ENCODE data around the gene CAMTA1. TPM values are rescaled to one million over a fixed set of nuclear protein-coding genes. Genes with fewer than 3 reads are reported as not detected.

Gene CAMTA1
- total RNA-seq, 1 donor from 2014 or later: 160 TPM

- H3K4me1 ChIP-seq: peaks cover 84% of the 10 kb centered on the region
- H3K9me3 ChIP-seq (replicated peaks): no peaks in the 10 kb centered on the region
- H3K27me3 ChIP-seq (ENCODE audit: low read depth): no peaks in the 10 kb centered on the region
- peak overlapping the region; percentile 45 for H3K27ac ChIP-seq (replicated peaks)
- no peak for TF ChIP-seq CTCF (IDR thresholded peaks at IDR 0.05; ENCODE audit: borderline replicate concordance)
- no peak overlapping the region for H3K4me3 ChIP-seq
- no peaks in the 10 kb centered on the region for H3K36me3 ChIP-seq
- intact Hi-C loops (cut with micrococcal nuclease): no loop called here
- no peak for DNase-seq
Measured at GRCh38 chr1:6796095-6796494, 10.8 kb downstream of the CAMTA1 start.

- no peaks in the 10 kb centered on the region for H3K9me3 ChIP-seq (replicated peaks)
- peak overlapping the region; percentile 63 for H3K27ac ChIP-seq (replicated peaks)
- intact Hi-C loops (cut with micrococcal nuclease): no loop called here
- no peaks in the 10 kb centered on the region for H3K27me3 ChIP-seq (ENCODE audit: low read depth)
- peaks cover 80% of the 10 kb centered on the region for H3K4me1 ChIP-seq
- no peak for DNase-seq
- H3K4me3 ChIP-seq: no peak overlapping the region
- H3K36me3 ChIP-seq: no peaks in the 10 kb centered on the region
- TF ChIP-seq CTCF (IDR thresholded peaks at IDR 0.05; ENCODE audit: borderline replicate concordance): no peak
Measured at GRCh38 chr1:6799499-6799898, 14.2 kb downstream of the CAMTA1 start.

GRCh38 chr1:6800745-6801144 is 15.5 kb downstream of the CAMTA1 start:
- H3K4me1 ChIP-seq: peaks cover 80% of the 10 kb centered on the region

GRCh38 chr1:6801199-6801598 is 15.9 kb downstream of the CAMTA1 start:
- H3K36me3 ChIP-seq: no peaks in the 10 kb centered on the region
- H3K4me3 ChIP-seq: no peak overlapping the region
- DNase-seq: no peak
- H3K27me3 ChIP-seq (ENCODE audit: low read depth): no peaks in the 10 kb centered on the region
- TF ChIP-seq CTCF (IDR thresholded peaks at IDR 0.05; ENCODE audit: borderline replicate concordance): no peak
- H3K27ac ChIP-seq (replicated peaks): peak overlapping the region; percentile 63
- peaks cover 80% of the 10 kb centered on the region for H3K4me1 ChIP-seq
- no peaks in the 10 kb centered on the region for H3K9me3 ChIP-seq (replicated peaks)
- intact Hi-C loops (cut with micrococcal nuclease): no loop called here

More at GRCh38 chr1:6800745-6801144, 15.5 kb downstream of the CAMTA1 start:
- intact Hi-C loops (cut with micrococcal nuclease): no loop called here
- H3K27ac ChIP-seq (replicated peaks): peak overlapping the region; percentile 63
- no peak overlapping the region for H3K4me3 ChIP-seq
- H3K9me3 ChIP-seq (replicated peaks): no peaks in the 10 kb centered on the region
- H3K27me3 ChIP-seq (ENCODE audit: low read depth): no peaks in the 10 kb centered on the region
- DNase-seq: no peak
- H3K36me3 ChIP-seq: no peaks in the 10 kb centered on the region
- no peak for TF ChIP-seq CTCF (IDR thresholded peaks at IDR 0.05; ENCODE audit: borderline replicate concordance)

GRCh38 chr1:6801966-6802365 is 16.7 kb downstream of the CAMTA1 start:
- no peaks in the 10 kb centered on the region for H3K27me3 ChIP-seq (ENCODE audit: low read depth)
- no peak overlapping the region for H3K4me3 ChIP-seq
- intact Hi-C loops (cut with micrococcal nuclease): no loop called here
- peaks cover 80% of the 10 kb centered on the region for H3K4me1 ChIP-seq
- no peak for TF ChIP-seq CTCF (IDR thresholded peaks at IDR 0.05; ENCODE audit: borderline replicate concordance)
- H3K36me3 ChIP-seq: no peaks in the 10 kb centered on the region
- DNase-seq: no peak
- H3K9me3 ChIP-seq (replicated peaks): no peaks in the 10 kb centered on the region
- H3K27ac ChIP-seq (replicated peaks): peak overlapping the region; percentile 63

GRCh38 chr1:6802454-6802853 is 17.2 kb downstream of the CAMTA1 start:
- DNase-seq: no peak
- no peaks in the 10 kb centered on the region for H3K27me3 ChIP-seq (ENCODE audit: low read depth)
- intact Hi-C loops (cut with micrococcal nuclease): no loop called here
- peaks cover 80% of the 10 kb centered on the region for H3K4me1 ChIP-seq
- no peaks in the 10 kb centered on the region for H3K36me3 ChIP-seq
- no peak overlapping the region for H3K4me3 ChIP-seq
- peak overlapping the region; percentile 63 for H3K27ac ChIP-seq (replicated peaks)
- no peaks in the 10 kb centered on the region for H3K9me3 ChIP-seq (replicated peaks)
- no peak for TF ChIP-seq CTCF (IDR thresholded peaks at IDR 0.05; ENCODE audit: borderline replicate concordance)

Data from left ventricle myocardium inferior (tissue), 1 donor.